DND-41 (cell line): ENCODE measurements around the gene HOXB4.

ENCODE experiments used
- EZH2 ChIP-seq: IDR thresholded peaks from 3 replicates; pipeline ENCODE4 v1.6.1; 2012; ENCODE audit warnings: borderline replicate concordance, low read depth, mild to moderate bottlenecking, moderate library complexity, low read length, inconsistent platforms; ENCODE audit not compliant: severe bottlenecking
- TF ChIP-seq, protein P1 (sequence below): IDR thresholded peaks from 2 replicates; pipeline ENCODE4 v1.5.1; 2012; ENCODE audit warnings: borderline replicate concordance, low read length, moderate library complexity, mild to moderate bottlenecking; ENCODE audit not compliant: poor library complexity, severe bottlenecking; ENCODE audit errors: extremely low read depth

- TF ChIP-seq, protein P1, sequence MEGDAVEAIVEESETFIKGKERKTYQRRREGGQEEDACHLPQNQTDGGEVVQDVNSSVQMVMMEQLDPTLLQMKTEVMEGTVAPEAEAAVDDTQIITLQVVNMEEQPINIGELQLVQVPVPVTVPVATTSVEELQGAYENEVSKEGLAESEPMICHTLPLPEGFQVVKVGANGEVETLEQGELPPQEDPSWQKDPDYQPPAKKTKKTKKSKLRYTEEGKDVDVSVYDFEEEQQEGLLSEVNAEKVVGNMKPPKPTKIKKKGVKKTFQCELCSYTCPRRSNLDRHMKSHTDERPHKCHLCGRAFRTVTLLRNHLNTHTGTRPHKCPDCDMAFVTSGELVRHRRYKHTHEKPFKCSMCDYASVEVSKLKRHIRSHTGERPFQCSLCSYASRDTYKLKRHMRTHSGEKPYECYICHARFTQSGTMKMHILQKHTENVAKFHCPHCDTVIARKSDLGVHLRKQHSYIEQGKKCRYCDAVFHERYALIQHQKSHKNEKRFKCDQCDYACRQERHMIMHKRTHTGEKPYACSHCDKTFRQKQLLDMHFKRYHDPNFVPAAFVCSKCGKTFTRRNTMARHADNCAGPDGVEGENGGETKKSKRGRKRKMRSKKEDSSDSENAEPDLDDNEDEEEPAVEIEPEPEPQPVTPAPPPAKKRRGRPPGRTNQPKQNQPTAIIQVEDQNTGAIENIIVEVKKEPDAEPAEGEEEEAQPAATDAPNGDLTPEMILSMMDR = no peak
- no peak for TF ChIP-seq EZH2
Observed at GRCh38 chr17:48591255-48592056, 13.3 kb upstream of the HOXB4 start.
